GM20000 (cell line): ENCODE results near the gene CHST8.

Source experiments
- DNase-seq: peaks from one replicate; pipeline ENCODE4 v3.0.0; 2012; ENCODE audit warnings: low spot score
- CTCF ChIP-seq: IDR thresholded peaks from 2 replicates; pipeline ENCODE4 v1.5.1; 2012; ENCODE audit warnings: mild to moderate bottlenecking, control low read depth; ENCODE audit errors: extremely low read depth, missing control alignments

The CHST8 gene

DNA sequence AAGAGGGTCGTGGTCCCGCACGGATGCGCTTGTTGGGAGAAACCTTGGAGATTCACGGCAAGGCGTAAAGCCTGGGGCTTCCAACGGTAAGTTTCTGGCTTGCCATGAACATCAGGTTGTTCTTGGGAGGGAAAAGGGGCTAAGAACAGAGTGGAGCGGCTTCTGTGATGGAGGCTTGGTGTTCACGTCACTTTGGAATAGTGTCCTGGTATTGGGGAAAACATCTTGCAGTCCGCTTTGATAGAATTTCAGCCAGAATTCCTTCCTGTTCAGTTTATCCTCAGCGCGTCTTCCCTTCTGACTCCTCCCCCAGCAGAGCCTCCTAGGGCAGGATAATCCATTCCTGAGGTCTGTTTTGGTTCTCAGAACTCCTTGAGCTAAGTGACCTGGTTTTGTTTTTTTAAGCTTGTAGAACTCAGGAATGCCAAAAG, 176.9 kb downstream of the CHST8 start:
- no peak for DNase-seq
- no peak for TF ChIP-seq CTCF

DNA sequence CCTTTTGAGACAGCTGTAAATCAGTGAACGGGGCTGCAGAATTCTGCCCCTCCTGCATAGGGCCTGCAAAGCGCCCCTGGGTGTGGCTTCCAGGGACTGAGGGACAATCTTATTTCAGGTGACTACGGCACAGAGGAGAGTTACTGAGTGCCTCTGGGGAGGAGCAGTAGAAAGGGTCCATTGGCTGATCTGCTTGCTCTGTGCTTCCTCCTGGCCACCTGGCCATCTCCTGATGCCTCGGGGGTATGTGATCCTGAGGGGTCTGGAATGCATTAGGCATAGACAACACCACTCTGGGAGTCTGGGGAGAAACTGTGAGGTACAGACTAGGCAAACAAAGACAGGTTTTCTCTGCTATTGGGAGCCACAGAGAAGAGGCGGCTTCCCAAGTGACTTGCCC, 177.7 kb downstream of the CHST8 start:
- no peak for TF ChIP-seq CTCF
- DNase-seq = no peak

DNA sequence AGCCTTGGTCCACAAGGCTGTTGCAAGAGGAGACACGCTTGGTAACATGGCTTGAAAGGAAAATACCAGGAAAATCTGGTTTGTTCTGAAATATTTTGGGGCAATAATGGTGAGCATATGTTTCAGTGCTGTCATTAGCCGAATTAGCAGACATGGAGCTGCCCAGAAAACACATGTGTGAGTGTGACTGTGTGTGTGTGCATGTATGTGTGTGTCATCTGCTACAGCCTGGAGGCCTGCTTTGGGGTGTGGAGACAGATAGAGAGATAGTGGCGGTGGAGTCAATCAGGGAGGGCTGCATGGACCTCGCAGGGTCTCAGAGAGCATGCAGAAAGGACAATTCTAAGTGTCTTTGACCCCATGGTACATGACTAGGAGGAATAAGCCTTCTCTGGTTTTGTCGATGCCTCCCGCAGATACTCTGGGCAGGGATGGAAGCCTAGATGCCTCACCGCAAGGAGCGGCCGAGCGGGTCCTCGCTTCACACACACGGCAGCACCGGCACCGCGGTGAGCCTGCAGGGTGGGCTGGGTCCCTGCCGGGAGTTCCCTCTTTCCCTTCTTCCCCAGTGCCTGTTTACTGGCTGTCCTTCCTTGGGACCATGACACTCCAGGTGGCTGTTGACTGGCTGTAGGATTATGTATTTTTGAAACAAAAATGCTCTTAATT, 178.4 kb downstream of the CHST8 start:
- no peak for TF ChIP-seq CTCF
- no peak for DNase-seq

DNA sequence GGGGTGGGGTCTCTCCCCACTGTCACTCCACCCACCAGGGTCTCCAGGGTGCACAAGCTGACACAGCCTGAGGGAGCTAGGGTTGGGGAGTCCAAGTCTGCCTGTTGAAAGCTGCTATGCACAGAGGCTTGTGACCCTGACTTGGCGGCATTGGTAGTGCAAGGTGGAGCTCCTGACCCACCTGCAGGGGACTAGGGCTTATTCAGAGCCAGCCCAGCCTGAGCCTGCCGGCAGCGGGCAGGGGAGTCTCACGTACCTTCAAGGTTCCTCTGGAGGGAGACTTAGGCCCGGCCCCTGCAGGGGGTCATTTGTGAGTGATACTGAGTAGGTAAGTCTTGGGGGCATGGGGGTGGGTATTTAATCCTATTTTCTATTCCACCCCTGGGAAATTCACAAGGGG, 179.7 kb downstream of the CHST8 start:
- TF ChIP-seq CTCF = no peak
- no peak for DNase-seq

GRCh38 chr19:33802001-33802400, 180.2 kb downstream of the CHST8 start:
- TF ChIP-seq CTCF = no peak
- no peak for DNase-seq

DNA sequence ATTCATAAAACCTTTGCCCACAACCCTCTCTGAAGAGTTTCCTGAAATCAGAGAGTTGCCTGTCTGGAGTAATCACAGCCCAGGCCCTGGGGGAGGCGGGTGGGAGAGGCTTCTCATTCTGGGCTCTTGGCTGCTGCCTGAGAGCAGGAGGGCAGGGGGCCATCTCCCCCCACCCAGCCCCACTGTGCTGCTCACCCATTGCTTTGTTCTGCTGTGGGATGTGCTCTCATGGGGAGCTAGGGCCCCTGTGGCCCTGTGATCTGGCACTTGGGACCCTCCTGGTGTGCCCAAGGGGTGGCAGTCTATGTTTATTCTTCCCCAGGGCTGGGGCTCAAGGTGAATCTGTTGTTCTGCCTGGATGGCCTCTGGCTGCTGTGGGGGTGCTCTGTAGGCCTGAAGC, 181.0 kb downstream of the CHST8 start:
- no peak for TF ChIP-seq CTCF
- no peak for DNase-seq

GRCh38 chr19:33803383-33803782, 181.6 kb downstream of the CHST8 start:
- TF ChIP-seq CTCF = no peak
- DNase-seq = no peak
